ENCODE measurements around the gene HSDL1.

The HSDL1 gene

DNA sequence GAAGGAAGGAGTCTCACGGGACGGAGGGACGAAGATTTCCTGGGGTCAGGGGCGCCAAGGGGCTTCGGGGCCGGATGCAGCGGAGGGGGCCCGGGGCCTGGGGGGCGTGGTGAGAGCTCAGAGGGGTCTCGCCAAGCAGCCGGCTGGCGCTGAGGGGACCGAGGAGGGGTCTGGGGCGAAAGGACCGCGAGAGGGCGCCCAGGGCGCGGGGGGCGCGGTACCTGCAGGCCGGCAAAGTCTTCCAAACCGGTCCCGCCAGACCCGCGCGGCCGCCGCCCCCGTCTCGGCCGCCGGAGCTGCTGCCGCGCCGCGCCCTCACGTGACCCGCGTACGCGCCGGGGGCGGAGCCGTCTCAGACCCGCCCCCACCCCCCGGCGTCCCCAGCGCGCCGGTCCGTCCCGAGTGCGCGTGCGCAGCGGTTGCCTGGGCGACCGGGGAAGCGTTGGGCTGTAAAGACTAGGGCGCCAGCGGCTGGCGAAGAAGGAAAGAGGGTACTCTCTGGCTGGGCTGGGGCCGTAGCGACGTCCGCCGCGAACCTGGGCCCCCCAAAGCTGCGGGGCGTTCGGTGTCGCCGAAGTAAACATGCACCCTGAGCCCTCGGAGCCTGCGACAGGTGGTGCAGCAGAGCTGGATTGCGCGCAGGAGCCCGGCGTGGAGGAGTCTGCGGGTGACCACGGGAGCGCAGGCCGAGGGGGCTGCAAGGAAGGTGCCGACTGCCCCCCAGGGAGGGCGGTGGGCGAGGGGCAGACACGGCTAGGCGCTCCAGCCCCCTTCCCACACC, at the start of gene HSDL1, which contains the start of gene DNAAF1:
Gene HSDL1 (minus strand): TSS at position 319 of the 781 bp plus-strand sequence. CDS start 13,856 bp downstream, outside the sequence.
Gene DNAAF1 (plus strand): TSS at position 450 of the 781 bp plus-strand sequence. CDS start 133 bp downstream, at position 583.
- peak; percentile 90 to 94 for DNase-seq (ENCODE audit: low read depth in 2 of 2, low spot score in 1 of 2)

DNA sequence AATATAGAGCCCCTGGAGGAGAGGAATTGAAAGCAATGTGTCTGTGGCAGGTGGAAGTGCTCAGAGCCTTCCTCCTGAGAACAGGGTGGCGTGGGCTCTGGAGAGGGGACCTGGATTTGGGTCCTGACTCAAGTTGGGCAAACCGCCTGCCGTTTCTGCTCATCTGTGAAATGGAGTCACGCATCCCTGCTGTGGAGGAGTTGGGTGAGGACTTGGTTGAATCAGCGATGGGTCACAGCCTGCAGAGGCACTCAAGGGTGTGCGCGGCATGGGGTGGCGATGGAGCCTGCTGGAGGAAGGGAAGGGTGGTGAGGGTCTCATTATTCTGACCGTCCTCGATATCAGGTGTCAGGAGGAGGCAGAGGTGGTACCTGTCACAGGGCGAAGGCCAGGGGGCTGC, 49.0 kb upstream of the HSDL1 start:
- no peak for DNase-seq (ENCODE audit: low read depth in 2 of 2, low spot score in 1 of 2)

DNA sequence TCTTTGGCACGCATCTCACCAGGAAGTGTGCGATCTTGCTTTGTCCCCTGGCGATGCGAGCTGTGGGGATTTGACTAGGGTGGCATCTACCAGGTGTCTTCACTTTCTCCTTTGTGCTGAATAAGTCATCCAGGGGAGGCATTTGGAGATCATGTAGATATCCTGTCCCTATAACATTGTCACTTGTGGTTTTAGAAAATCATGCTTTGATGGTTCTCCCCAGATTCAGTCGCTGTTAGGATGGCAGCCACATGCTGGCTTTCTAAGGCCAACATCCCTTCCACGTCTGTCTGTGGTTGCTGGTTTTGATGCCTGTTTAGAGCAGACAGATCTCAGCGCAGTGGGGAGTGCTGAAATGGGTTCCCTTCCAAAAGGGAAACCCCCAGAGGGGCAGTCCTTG, 48.5 kb upstream of the HSDL1 start:
- no peak for DNase-seq (ENCODE audit: low read depth in 2 of 2, low spot score in 1 of 2)

DNA sequence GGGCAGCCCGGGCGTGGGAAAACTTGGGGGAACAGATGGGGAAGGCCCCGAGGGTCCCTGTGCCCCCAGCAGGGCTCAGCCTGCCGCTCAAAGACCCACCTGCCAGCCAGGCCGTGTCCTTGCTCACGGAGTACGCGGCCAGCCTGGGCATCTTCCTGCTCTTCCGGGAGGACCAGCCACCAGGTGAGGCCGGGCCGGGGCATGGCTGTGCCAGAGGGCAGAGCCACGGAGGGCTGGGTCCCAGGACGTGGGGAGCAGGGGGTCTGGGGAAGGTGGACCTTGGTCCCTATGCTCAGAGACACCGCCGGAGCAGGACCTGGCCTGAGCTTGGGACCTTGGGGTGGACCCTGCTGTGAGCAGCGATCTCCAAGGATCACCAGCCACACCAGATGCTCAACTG, 46.5 kb upstream of the HSDL1 start:
- DNase-seq (ENCODE audit: low read depth in 2 of 2, low spot score in 1 of 2): no peak

DNA sequence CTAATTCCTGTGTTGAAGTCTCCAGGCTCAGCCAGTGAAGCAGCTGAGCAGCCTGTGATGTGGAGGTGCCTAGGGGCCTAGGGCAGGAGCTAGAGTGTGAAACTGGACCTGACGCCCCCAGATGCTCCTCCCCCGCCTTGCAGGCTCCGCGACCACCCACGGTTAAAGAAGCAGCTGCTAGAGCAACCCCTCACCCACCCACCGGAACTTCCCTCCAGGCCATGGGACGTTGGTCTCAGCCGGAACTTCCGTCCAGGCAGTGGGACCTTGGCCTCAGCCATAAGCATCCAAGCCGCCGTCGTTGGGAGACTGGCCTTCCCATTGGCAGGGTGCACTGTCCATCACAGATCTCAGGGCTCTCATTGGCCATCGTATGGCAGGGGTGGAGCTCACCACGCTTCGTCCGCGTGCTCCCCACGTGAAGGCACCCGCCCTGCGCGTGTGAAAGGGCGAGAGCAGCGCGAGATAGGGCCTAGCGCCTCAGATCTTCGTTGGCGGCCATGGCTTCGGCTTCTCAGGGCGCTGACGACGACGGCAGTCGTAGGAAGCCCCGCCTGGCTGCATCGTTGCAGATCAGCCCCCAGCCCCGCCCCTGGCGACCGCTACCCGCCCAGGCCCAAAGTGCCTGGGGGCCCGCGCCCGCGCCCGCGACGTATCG, 45.9 kb upstream of the HSDL1 start, which contains the start of gene ADAD2:
Gene ADAD2 (plus strand): TSS at position 427 of the 658 bp plus-strand sequence. CDS start 74 bp downstream, at position 501.
- no peak for DNase-seq (ENCODE audit: low read depth in 2 of 2, low spot score in 1 of 2)

DNA sequence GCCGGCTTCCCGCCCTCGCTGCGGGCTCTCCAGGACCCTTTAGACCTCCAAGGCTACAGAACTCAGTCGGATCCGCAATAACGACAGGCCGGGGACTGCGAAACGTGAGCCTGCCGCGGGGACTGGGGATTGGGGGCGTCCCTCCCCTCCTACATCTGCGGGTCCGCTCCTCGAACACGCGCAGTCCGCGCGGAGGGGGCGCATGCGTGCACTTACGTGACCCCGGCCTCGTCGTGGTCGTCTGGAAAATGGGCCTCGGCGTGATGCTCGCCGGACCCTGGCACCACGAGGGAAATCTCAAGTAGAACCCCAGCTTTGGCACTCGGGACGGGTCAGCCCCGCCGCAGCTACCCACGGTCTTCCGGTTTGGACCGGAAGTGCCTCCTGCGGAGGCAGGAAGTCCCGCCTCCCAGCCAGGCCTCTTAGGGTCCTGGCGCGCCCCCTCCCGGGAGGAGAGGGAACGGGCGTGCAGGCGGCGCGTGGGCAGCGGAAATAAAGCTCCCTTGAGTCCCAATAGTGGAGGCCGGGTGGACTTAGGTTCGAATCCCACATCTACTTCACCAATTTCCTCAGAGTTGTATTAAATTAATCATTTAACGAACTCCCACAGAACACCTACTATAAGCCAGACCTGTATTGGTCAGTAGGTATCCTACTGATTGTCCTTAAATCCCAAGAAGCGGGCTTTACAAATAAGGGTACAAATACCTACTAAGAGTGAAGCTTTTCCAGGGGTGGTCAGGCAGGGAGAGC, 41.9 kb upstream of the HSDL1 start, which contains the start of gene TAF1C:
Gene TAF1C (minus strand): TSS at position 373 of the 753 bp plus-strand sequence. CDS start 2,069 bp downstream, outside the sequence.
- DNase-seq (ENCODE audit: low read depth in 2 of 2, low spot score in 1 of 2): peak; percentile 74 to 79

- no peak for DNase-seq (ENCODE audit: low read depth in 2 of 2, low spot score in 1 of 2)
Observed at GRCh38 chr16:84184775-84185174, 39.8 kb upstream of the HSDL1 start.

- no peak for DNase-seq (ENCODE audit: low read depth in 2 of 2, low spot score in 1 of 2)
Observed at GRCh38 chr16:84183911-84184591, 39.1 kb upstream of the HSDL1 start.

DNA sequence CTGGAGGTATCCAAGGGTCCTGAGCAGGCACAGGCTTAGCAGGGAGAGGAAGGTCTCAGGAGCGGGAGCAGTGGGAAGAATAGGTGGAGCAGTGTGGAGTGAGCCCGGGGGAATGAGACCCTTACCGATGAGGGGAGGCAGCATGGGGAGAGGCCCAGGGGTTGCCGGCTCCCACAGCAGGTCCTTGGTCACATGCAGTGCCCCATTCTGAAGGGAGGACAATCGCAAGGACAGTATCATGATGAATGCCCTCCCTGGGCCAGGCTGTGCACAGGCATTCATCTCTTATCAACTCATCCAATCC, 38.5 kb upstream of the HSDL1 start:
- DNase-seq (ENCODE audit: low read depth in 2 of 2, low spot score in 1 of 2): no peak

- DNase-seq (ENCODE audit: low read depth in 2 of 2, low spot score in 1 of 2): no peak
Observed at GRCh38 chr16:84182680-84183571, 37.9 kb upstream of the HSDL1 start.

- DNase-seq (ENCODE audit: low read depth in 2 of 2, low spot score in 1 of 2): no peak
Observed at GRCh38 chr16:84182104-84182503, 37.1 kb upstream of the HSDL1 start.

DNA sequence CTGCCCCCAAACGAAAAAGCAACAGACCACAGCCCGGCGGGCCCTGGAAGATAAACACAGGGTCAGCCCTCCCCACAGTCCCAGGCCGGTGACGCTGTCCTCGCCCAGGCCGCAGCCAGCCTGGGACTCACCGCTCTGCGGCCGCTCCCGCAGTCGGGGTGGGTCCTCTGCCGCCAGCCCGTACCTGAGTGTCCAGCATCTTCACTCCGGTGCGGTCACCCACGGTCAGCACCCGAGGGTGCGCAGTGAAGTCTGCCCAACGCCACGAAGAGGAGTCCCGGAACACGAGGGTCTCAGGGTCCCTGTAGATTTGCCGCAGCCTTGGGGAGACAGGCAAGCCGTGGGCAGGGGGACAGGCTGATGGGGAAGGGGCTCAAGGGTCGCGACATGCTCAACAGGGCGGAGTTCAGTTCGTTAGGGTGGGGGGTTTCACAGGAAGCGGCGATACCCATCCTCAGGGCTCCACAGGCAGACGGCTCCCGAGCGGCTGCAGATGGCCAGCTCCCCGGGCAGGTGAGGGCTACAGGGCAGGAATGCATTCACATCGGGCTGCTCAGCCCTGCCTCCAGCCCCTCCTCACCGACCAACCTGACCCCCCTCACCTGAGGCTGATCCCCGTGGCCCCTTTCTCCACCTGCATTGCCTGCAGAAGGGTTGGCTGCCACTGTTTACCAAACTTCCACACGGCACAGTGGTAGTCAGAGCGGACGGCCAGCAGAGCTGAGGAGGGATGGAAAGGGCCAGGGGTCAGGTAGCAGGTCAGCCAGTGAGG, 36.4 kb upstream of the HSDL1 start:
- no peak for DNase-seq (ENCODE audit: low read depth in 2 of 2, low spot score in 1 of 2)

DNA sequence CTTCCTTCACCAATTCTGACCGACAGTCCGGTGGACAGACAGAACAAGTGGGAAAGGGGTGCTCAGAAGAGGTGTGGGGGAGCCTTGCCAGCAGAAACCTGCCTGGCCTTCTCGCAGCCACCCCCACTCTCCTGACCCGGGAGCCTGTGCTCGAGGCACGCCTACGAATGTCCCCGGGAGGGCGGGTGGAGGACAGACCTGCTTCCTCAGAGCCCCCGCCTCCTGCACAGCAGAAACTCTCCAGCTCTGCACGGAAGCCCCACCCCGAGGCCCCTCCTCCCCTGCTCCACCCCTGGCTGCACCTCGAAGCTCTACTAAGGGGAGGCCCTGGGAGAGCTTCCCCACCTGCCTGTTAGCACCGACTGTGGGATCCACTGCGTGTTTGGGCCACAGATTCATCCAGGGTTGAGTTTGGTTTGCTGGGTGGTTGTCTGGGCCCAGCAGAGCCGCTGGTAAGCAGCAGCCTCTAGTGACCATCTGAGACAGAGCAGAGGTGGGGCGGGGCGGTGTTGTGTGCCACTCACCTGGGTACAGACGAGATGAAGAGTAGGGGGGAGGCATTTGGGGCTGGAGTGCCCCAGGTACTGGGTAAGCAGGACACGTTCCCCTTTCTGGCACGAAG, 35.7 kb upstream of the HSDL1 start:
- DNase-seq (ENCODE audit: low read depth in 2 of 2, low spot score in 1 of 2): no peak

DNA sequence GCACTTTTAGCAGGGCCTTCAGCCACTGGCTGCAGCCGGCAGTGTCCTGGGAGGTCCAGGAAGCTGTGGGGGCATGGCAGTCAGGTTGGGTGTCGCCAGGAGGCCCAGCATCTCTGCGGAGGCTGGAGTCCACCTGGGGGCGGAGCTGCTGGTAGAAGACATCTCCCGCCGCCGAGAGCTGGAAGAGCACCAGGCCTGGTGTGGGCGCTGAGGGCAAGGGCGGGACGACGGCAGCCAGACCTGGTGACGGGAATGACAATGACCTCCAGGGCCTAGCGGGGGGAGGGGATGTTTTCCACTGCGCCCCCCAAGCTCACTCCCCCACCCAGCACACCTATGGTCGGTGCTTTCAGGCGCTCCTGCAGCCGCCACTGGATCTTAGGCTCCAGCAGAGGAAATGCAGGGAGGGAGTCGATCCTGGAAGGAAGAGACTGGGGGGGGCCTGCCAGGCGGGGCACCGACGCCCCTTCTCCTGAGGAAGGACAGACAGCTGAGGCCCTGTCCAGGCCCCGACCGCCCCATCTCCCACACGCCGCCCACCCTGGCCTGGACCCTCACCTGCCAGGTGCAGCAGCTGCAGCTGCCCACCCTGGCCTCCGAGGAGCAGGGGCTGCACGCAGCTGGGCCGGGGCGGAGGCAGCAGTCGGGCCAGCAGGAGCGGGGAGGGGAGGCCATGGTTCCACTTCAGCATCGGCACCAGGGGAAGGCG, 34.8 kb upstream of the HSDL1 start:
- no peak for DNase-seq (ENCODE audit: low read depth in 2 of 2, low spot score in 1 of 2)

- DNase-seq (ENCODE audit: low read depth in 2 of 2, low spot score in 1 of 2): no peak
Observed at GRCh38 chr16:84178892-84179611, 34.1 kb upstream of the HSDL1 start.

- DNase-seq (ENCODE audit: low read depth in 2 of 2, low spot score in 1 of 2): no peak
Observed at GRCh38 chr16:84178146-84178765, 33.3 kb upstream of the HSDL1 start.

GRCh38 chr16:84177741-84178073, 32.7 kb upstream of the HSDL1 start:
- DNase-seq (ENCODE audit: low read depth in 2 of 2, low spot score in 1 of 2): no peak
